ENCODE data around the gene CBLIF.

The CBLIF gene

DNA sequence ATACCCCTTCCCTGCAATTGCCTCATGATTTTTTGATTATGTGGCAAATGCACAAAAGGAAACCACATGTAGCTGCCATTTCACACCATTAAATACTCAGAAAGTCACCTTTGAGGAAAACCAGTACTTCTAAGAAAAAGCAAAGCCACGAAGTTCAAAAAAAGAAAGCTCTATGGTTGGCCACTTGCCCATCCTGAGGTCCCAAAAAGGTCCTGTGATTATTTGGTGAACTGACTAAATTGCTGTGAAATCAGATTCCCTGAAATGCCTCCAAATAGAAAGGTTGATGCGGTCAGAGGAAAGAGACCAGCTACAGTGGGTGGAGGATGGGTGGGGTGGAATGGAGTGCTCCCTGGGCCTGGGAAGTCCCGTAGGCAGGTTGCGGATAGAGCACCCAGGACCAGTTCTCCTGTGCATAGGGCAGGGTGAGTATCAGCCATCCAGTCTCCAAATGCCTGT, 61.6 kb downstream of the CBLIF start:
- TF ChIP-seq, protein P1, sequence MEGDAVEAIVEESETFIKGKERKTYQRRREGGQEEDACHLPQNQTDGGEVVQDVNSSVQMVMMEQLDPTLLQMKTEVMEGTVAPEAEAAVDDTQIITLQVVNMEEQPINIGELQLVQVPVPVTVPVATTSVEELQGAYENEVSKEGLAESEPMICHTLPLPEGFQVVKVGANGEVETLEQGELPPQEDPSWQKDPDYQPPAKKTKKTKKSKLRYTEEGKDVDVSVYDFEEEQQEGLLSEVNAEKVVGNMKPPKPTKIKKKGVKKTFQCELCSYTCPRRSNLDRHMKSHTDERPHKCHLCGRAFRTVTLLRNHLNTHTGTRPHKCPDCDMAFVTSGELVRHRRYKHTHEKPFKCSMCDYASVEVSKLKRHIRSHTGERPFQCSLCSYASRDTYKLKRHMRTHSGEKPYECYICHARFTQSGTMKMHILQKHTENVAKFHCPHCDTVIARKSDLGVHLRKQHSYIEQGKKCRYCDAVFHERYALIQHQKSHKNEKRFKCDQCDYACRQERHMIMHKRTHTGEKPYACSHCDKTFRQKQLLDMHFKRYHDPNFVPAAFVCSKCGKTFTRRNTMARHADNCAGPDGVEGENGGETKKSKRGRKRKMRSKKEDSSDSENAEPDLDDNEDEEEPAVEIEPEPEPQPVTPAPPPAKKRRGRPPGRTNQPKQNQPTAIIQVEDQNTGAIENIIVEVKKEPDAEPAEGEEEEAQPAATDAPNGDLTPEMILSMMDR (IDR thresholded peaks at IDR 0.05), result no peak
- DNase-seq, result no peak
- Mint-ChIP-seq H3K36me3 (ENCODE audit: low read depth) (peaks cover 36% of the 10 kb centered on the region), H3K4me3 (no peak overlapping the region), H3K27ac (no peak overlapping the region), H3K9me3 (peaks cover 6% of the 10 kb centered on the region), H3K4me1 (no peaks in the 10 kb centered on the region), H3K27me3 (ENCODE audit: low read depth, poor library complexity) (peaks cover 4% of the 10 kb centered on the region)

DNA sequence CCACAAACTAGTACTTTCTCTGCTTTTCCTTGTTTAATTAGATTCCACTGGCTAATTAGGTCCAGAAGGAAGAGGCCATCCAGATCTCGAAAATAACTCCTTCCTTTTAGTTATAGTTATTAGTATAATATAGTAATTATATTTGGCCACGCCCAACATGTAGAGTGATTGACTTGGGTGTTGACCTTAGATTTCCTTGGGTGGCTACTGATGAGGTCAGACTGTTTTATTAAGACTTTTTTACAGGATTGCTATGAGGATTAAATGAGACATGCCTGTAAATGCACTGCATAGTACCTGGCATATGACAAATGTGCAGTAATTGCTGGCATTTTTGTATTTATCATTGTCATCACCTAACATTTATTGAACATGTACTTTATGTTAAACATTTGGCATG, 63.2 kb downstream of the CBLIF start:
- H3K4me1 Mint-ChIP-seq, result peaks cover 5% of the 10 kb centered on the region
- H3K4me3 Mint-ChIP-seq, result no peak overlapping the region
- H3K27me3 Mint-ChIP-seq (ENCODE audit: low read depth, poor library complexity), result no peaks in the 10 kb centered on the region
- H3K27ac Mint-ChIP-seq, result no peak overlapping the region
- no peak for DNase-seq
- peaks cover 31% of the 10 kb centered on the region for H3K36me3 Mint-ChIP-seq (ENCODE audit: low read depth)
- H3K9me3 Mint-ChIP-seq, result peaks cover 6% of the 10 kb centered on the region
- TF ChIP-seq, protein P1 (IDR thresholded peaks at IDR 0.05), result no peak

DNA sequence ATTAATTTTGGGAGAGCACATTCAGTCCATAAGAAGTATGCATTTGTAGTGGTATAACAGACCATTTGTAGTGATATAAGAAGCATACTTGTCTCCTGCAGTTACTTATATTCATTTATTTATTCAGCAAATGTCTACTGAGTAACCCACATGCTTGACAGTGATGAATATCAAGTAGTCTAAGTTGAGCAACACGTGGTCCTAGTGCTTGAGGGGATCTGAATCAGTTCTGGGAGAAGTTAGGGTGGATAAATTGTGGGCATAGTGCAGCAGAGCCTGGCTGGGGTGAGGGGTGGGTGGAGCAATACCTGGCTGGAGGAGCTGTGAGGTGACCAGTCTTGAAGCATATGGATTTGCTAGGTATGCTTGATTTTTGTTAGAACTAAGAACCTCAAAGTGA, 65.8 kb downstream of the CBLIF start:
- no peaks in the 10 kb centered on the region for H3K27me3 Mint-ChIP-seq (ENCODE audit: low read depth, poor library complexity)
- TF ChIP-seq, protein P1 (IDR thresholded peaks at IDR 0.05), result no peak
- H3K9me3 Mint-ChIP-seq, result peaks cover 5% of the 10 kb centered on the region
- peaks cover 5% of the 10 kb centered on the region for H3K4me1 Mint-ChIP-seq
- H3K36me3 Mint-ChIP-seq (ENCODE audit: low read depth), result peaks cover 26% of the 10 kb centered on the region
- H3K4me3 Mint-ChIP-seq, result no peak overlapping the region
- no peak for DNase-seq
- no peak overlapping the region for H3K27ac Mint-ChIP-seq

All from nephron progenitor cell (in vitro differentiated cells).